Liver (tissue), 9 donors: ENCODE measurements around the gene PLOD3. TPM values are rescaled to one million over a fixed set of nuclear protein-coding genes. Genes with fewer than 3 reads are reported as not detected.

Source experiments
- DNase-seq: peaks from one replicate; pipeline ENCODE4 v3.0.0-alpha.2; 2017; ENCODE audit warnings: low spot score
- H3K27ac ChIP-seq, 2 donors: one replicate each; pipeline ENCODE4 v1.7.0; 2013; ENCODE audit warnings: inconsistent platforms in 2 of 2, low read length in 2 of 2, control low read depth in 1 of 2, low read depth in 1 of 2, mild to moderate bottlenecking in 1 of 2
- H3K27me3 ChIP-seq, 4 donors: one replicate each; pipeline versions ENCODE4 v1.6.1 to v1.7.0; 2013; ENCODE audit warnings: low read length in 3 of 4, inconsistent platforms in 1 of 4, mild to moderate bottlenecking in 1 of 4, moderate library complexity in 1 of 4; ENCODE audit not compliant: control insufficient read depth in 4 of 4, insufficient read depth in 4 of 4
- H3K36me3 ChIP-seq, 4 donors: one replicate each; pipeline versions ENCODE4 v1.6.1 to v1.7.0; 2013; ENCODE audit warnings: low read length in 3 of 4, mild to moderate bottlenecking in 3 of 4, low read depth in 1 of 4, moderate library complexity in 1 of 4; ENCODE audit not compliant: control insufficient read depth in 4 of 4, insufficient read depth in 3 of 4
- H3K4me1 ChIP-seq, 4 donors: one replicate each; pipeline versions ENCODE4 v1.6.1 to v1.7.0; 2013; ENCODE audit warnings: low read length in 3 of 4, mild to moderate bottlenecking in 3 of 4, moderate library complexity in 1 of 4; ENCODE audit not compliant: control insufficient read depth in 4 of 4, insufficient read depth in 4 of 4
- H3K4me3 ChIP-seq, 3 donors: one replicate each; pipeline versions ENCODE4 v1.6.1 to v1.7.0; 2013; ENCODE audit warnings: low read length in 3 of 3, control low read depth in 1 of 3, low read depth in 1 of 3, mild to moderate bottlenecking in 1 of 3
- H3K9ac ChIP-seq, 2 donors: one replicate each; pipeline ENCODE4 v1.7.0; 2013; ENCODE audit warnings: low read length in 2 of 2, mild to moderate bottlenecking in 2 of 2, moderate library complexity in 2 of 2, control low read depth in 1 of 2, low read depth in 1 of 2
- H3K9me3 ChIP-seq, 4 donors: one replicate each; pipeline versions ENCODE4 v1.6.1 to v1.7.0; 2013; ENCODE audit warnings: low read length in 3 of 4; ENCODE audit not compliant: control insufficient read depth in 4 of 4
- EGR1 ChIP-seq, 2 donors: IDR thresholded peaks; 2 replicates each; pipeline ENCODE4 v1.6.1; 2016 to 2018; ENCODE audit warnings: antibody characterized with exemption in 2 of 2, low read depth in 2 of 2
- FOXA1 ChIP-seq: IDR thresholded peaks from 2 replicates; pipeline ENCODE4 v1.6.1; 2016; ENCODE audit warnings: antibody characterized with exemption
- FOXA2 ChIP-seq: IDR thresholded peaks from 2 replicates; pipeline ENCODE4 v1.6.1; 2016; ENCODE audit warnings: antibody characterized with exemption
- GABPA ChIP-seq, 2 donors: IDR thresholded peaks in 1 of 2; conservative IDR thresholded peaks in 1 of 2; 2 replicates each; pipeline ENCODE4 v1.6.1; 2016; ENCODE audit warnings: antibody characterized with exemption in 2 of 2, mild to moderate bottlenecking in 1 of 2, moderate library complexity in 1 of 2
- HNF4A ChIP-seq, 2 donors: conservative IDR thresholded peaks; 2 replicates each; pipeline ENCODE4 v1.6.1; 2016; ENCODE audit warnings: antibody characterized with exemption in 2 of 2, mild to moderate bottlenecking in 2 of 2
- HNF4G ChIP-seq: IDR thresholded peaks from 2 replicates; pipeline ENCODE4 v1.6.1; 2016; ENCODE audit warnings: antibody characterized with exemption
- JUND ChIP-seq, 2 donors: IDR thresholded peaks; 2 replicates each; pipeline ENCODE4 v1.6.1; 2016; ENCODE audit warnings: antibody characterized with exemption in 2 of 2
- NR2F2 ChIP-seq: IDR thresholded peaks from 2 replicates; pipeline ENCODE4 v1.6.1; 2016; ENCODE audit warnings: antibody characterized with exemption
- RAD21 ChIP-seq, 2 donors: IDR thresholded peaks; 2 replicates each; pipeline ENCODE4 v1.6.1; 2016; ENCODE audit warnings: antibody characterized with exemption in 2 of 2, mild to moderate bottlenecking in 2 of 2
- RXRA ChIP-seq, 2 donors: IDR thresholded peaks; 2 replicates each; pipeline ENCODE4 v1.6.1; 2017 to 2018; ENCODE audit warnings: antibody characterized with exemption in 2 of 2, mild to moderate bottlenecking in 1 of 2
- SP1 ChIP-seq: IDR thresholded peaks from 2 replicates; pipeline ENCODE4 v1.6.1; 2018; ENCODE audit warnings: antibody characterized with exemption, mild to moderate bottlenecking
- TAF1 ChIP-seq: conservative IDR thresholded peaks from 2 replicates; pipeline ENCODE4 v1.6.1; 2016; ENCODE audit warnings: antibody characterized with exemption, mild to moderate bottlenecking
- YY1 ChIP-seq: IDR thresholded peaks from 2 replicates; pipeline ENCODE4 v1.6.1; 2016; ENCODE audit warnings: antibody characterized with exemption, mild to moderate bottlenecking
- WGBS: extraction: QIAGEN DNeasy Blood & Tissue Kit; methylation state at CpG from one replicate; pipeline ENCODE4 v1.1.7; 2013; 5-methylcytosine and 5-hydroxymethylcytosine counted together
- polyA plus RNA-seq, 2 donors: library from polyadenylated mRNA; stranded (reverse) in 1 of 2; unstranded in 1 of 2; fragments of 200-250 nt in 1 of 2; fragments of >200 nt in 1 of 2; fragmentation: Nextera tagmentation in 1 of 2; extraction: Ambion mirVana in 1 of 2; gene quantifications; one replicate each; pipeline versions ENCODE4 v1.2.1 to v1.2.3, GENCODE V29; 2013 to 2015
- total RNA-seq, 2 donors: library from RNA; depleted of rRNA; stranded (reverse); fragments of >200 nt; gene quantifications; one replicate each; pipeline ENCODE4 v1.2.3, GENCODE V29; 2014
- TF ChIP-seq, protein P1 (sequence below): IDR thresholded peaks from 2 replicates; pipeline ENCODE4 v1.6.1; 2016; ENCODE audit warnings: antibody characterized with exemption
- TF ChIP-seq, protein P2 (sequence below): IDR thresholded peaks from 2 replicates; pipeline ENCODE4 v1.6.1; 2016; ENCODE audit warnings: antibody characterized with exemption
- TF ChIP-seq, protein P3 (sequence below): fragments of 150-350 bp; IDR thresholded peaks from 2 replicates; pipeline ENCODE4 v1.5.1; 2017; ENCODE audit warnings: improper control_type of control experiment, low read depth, low read length; ENCODE audit not compliant: missing input control
- TF ChIP-seq, protein P4 (sequence below): IDR thresholded peaks from 2 replicates; pipeline ENCODE4 v1.6.1; 2016; ENCODE audit warnings: antibody characterized with exemption, mild to moderate bottlenecking
- TF ChIP-seq, protein P5 (sequence below): IDR thresholded peaks from 2 replicates; pipeline ENCODE4 v1.6.1; 2016; ENCODE audit warnings: antibody characterized with exemption
- donor health status: healthy.
- donor health status: healthy.
- donor health status: healthy.
- donor health status: healthy.
- donor health status: healthy.

The PLOD3 gene
- total and polyA plus RNA-seq, 4 donors = 19.4 to 42.9 (median 27.7) TPM

DNA sequence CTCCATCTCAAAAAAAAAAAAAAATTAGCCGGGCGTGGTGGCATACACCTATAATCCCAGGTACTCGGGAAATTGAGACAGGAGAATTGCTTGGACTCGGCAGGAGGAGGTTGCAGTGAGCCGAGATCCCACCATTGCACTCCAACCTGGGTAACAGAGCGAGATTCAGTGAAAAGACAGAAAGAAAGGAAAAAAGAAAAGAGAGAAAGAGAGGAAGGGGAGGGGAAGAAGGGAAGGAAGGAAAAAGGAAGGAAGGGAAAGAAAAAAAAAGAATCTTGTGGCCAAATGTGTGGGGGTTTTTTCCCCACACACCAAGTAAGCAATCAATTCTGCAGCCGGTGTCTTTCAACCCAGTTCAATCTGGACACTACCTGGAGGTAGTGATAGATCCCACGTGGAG lies 28.3 kb downstream of the PLOD3 start:
- 87% methylated on average over 8 of the region's 8 CpGs for WGBS
- peaks cover 3 to 6% (median 5%) of the 10 kb centered on the region in 4 donors for H3K4me1 ChIP-seq
- no peak overlapping the region for H3K27ac ChIP-seq
- no peak for DNase-seq
- TF ChIP-seq, protein P1, sequence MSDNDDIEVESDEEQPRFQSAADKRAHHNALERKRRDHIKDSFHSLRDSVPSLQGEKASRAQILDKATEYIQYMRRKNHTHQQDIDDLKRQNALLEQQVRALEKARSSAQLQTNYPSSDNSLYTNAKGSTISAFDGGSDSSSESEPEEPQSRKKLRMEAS = no peak
- TF ChIP-seq GABPA (IDR thresholded peaks at IDR 0.05 in 1 of 2, conservative IDR thresholded peaks at IDR 0.05 in 1 of 2) (no peak), RAD21 (IDR thresholded peaks at IDR 0.05) (no peak), NR2F2 (no peak), HNF4G (no peak), JUND (IDR thresholded peaks at IDR 0.05) (no peak), HNF4A (conservative IDR thresholded peaks at IDR 0.05) (no peak), SP1 (no peak), FOXA1 (no peak), FOXA2 (no peak), YY1 (no peak), EGR1 (IDR thresholded peaks at IDR 0.05; ENCODE audit: low read depth in 2 of 2) (no peak), RXRA (IDR thresholded peaks at IDR 0.05) (no peak), TAF1 (no peak)
- TF ChIP-seq, protein P2, sequence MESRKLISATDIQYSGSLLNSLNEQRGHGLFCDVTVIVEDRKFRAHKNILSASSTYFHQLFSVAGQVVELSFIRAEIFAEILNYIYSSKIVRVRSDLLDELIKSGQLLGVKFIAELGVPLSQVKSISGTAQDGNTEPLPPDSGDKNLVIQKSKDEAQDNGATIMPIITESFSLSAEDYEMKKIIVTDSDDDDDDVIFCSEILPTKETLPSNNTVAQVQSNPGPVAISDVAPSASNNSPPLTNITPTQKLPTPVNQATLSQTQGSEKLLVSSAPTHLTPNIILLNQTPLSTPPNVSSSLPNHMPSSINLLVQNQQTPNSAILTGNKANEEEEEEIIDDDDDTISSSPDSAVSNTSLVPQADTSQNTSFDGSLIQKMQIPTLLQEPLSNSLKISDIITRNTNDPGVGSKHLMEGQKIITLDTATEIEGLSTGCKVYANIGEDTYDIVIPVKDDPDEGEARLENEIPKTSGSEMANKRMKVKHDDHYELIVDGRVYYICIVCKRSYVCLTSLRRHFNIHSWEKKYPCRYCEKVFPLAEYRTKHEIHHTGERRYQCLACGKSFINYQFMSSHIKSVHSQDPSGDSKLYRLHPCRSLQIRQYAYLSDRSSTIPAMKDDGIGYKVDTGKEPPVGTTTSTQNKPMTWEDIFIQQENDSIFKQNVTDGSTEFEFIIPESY = no peak
- TF ChIP-seq, protein P3, sequence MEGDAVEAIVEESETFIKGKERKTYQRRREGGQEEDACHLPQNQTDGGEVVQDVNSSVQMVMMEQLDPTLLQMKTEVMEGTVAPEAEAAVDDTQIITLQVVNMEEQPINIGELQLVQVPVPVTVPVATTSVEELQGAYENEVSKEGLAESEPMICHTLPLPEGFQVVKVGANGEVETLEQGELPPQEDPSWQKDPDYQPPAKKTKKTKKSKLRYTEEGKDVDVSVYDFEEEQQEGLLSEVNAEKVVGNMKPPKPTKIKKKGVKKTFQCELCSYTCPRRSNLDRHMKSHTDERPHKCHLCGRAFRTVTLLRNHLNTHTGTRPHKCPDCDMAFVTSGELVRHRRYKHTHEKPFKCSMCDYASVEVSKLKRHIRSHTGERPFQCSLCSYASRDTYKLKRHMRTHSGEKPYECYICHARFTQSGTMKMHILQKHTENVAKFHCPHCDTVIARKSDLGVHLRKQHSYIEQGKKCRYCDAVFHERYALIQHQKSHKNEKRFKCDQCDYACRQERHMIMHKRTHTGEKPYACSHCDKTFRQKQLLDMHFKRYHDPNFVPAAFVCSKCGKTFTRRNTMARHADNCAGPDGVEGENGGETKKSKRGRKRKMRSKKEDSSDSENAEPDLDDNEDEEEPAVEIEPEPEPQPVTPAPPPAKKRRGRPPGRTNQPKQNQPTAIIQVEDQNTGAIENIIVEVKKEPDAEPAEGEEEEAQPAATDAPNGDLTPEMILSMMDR = no peak
- TF ChIP-seq, protein P4, sequence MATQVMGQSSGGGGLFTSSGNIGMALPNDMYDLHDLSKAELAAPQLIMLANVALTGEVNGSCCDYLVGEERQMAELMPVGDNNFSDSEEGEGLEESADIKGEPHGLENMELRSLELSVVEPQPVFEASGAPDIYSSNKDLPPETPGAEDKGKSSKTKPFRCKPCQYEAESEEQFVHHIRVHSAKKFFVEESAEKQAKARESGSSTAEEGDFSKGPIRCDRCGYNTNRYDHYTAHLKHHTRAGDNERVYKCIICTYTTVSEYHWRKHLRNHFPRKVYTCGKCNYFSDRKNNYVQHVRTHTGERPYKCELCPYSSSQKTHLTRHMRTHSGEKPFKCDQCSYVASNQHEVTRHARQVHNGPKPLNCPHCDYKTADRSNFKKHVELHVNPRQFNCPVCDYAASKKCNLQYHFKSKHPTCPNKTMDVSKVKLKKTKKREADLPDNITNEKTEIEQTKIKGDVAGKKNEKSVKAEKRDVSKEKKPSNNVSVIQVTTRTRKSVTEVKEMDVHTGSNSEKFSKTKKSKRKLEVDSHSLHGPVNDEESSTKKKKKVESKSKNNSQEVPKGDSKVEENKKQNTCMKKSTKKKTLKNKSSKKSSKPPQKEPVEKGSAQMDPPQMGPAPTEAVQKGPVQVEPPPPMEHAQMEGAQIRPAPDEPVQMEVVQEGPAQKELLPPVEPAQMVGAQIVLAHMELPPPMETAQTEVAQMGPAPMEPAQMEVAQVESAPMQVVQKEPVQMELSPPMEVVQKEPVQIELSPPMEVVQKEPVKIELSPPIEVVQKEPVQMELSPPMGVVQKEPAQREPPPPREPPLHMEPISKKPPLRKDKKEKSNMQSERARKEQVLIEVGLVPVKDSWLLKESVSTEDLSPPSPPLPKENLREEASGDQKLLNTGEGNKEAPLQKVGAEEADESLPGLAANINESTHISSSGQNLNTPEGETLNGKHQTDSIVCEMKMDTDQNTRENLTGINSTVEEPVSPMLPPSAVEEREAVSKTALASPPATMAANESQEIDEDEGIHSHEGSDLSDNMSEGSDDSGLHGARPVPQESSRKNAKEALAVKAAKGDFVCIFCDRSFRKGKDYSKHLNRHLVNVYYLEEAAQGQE = no peak
- TF ChIP-seq, protein P5, sequence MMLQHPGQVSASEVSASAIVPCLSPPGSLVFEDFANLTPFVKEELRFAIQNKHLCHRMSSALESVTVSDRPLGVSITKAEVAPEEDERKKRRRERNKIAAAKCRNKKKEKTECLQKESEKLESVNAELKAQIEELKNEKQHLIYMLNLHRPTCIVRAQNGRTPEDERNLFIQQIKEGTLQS = no peak
- H3K27me3 ChIP-seq = no peaks in the 10 kb centered on the region
- H3K9me3 ChIP-seq = no peaks in the 10 kb centered on the region
- no peak overlapping the region for H3K9ac ChIP-seq
- H3K4me3 ChIP-seq = no peak overlapping the region
- H3K36me3 ChIP-seq = peaks cover 0 to 3% (median 0%) of the 10 kb centered on the region in 4 donors
